A549 (cell line): ENCODE measurements around the gene GALNT12. TPM values are rescaled to one million over a fixed set of nuclear protein-coding genes. Genes with fewer than 3 reads are reported as not detected.
A peak's percentile ranks its signal among the peaks of the same experiment; 100 is the strongest.

Experiments used
- ATAC-seq, 2 experiments: fragments of 200-7000 bp in 1 of 2; fragments of >200 bp in 1 of 2; cut with Nextera tagmentation in 1 of 2; cut with Tn5 transposase in 1 of 2; 3 replicates each; pipeline versions ENCODE4 v1.8.0 to v1.9.1; 2018 to 2020; ENCODE audit warnings: mild to moderate bottlenecking in 1 of 2, moderate library complexity in 1 of 2
- CTCF ChIA-PET: fragments of 300-600 bp; sonication (Branson Sonifier 250); formaldehyde crosslinking; extraction: SDS; loops from one replicate; lab custom pipeline; 2021; ENCODE audit warnings: antibody characterized with exemption, inconsistent platforms; lab: Yijun Ruan, JAX
- POLR2A ChIA-PET: fragments of 350-600 bp; formaldehyde crosslinking; extraction: SDS; loops from one replicate; lab custom pipeline; 2021; ENCODE audit warnings: antibody characterized with exemption, inconsistent platforms; lab: Yijun Ruan, JAX
- DNase-seq, 2 experiments: peaks; one replicate each; pipeline versions ENCODE4 v3.0.0 to v3.0.0-alpha.2; 2011 to 2016; ENCODE audit warnings: low read depth in 1 of 2, low spot score in 1 of 2
- FAIRE-seq: peaks from 2 replicates; lab custom pipeline; 2011; peaks lifted over from hg19 to GRCh38; lab: Jason Lieb, UNC
- H3K27ac ChIP-seq, 2 experiments: fragments of >200 bp; sonication (Bioruptor Twin); formaldehyde crosslinking; 3 replicates each; pipeline ENCODE4 v1.5.1; 2016 to 2017
- H3K4me1 ChIP-seq: fragments of >200 bp; sonication (Bioruptor Twin); formaldehyde crosslinking; 3 replicates; pipeline ENCODE4 v1.6.1; 2016
- H3K4me2 ChIP-seq: fragments of >200 bp; sonication (Bioruptor Twin); formaldehyde crosslinking; 3 replicates; pipeline ENCODE4 v1.6.1; 2016
- H3K4me3 ChIP-seq: fragments of >200 bp; sonication (Bioruptor Twin); formaldehyde crosslinking; 3 replicates; pipeline ENCODE4 v1.5.1; 2016
- H3K9me3 ChIP-seq: fragments of >200 bp; sonication (Bioruptor Twin); formaldehyde crosslinking; 3 replicates; pipeline ENCODE4 v1.6.1; 2016
- CHD4 ChIP-seq: fragments of 200-600 bp; sonication (generic); IDR thresholded peaks from 2 replicates; pipeline ENCODE4 v1.6.1; 2016; ENCODE audit warnings: antibody characterized with exemption, mild to moderate bottlenecking, borderline replicate concordance
- CTCF ChIP-seq: fragments of >200 bp; sonication (Bioruptor Twin); formaldehyde crosslinking; IDR thresholded peaks from 3 replicates; pipeline ENCODE4 v1.5.1; 2016
- EHMT2 ChIP-seq: fragments of 200-600 bp; sonication (generic); IDR thresholded peaks from 2 replicates; pipeline ENCODE4 v1.6.1; 2016; ENCODE audit warnings: antibody characterized with exemption, low read depth, mild to moderate bottlenecking, moderate library complexity
- ELK1 ChIP-seq: fragments of 150-350 bp; IDR thresholded peaks from 2 replicates; pipeline ENCODE4 v1.6.1; 2014; ENCODE audit warnings: low read depth, mild to moderate bottlenecking, low read length
- EP300 ChIP-seq, 2 experiments: fragments of >200 bp; sonication (Bioruptor Twin); formaldehyde crosslinking; IDR thresholded peaks; 2 replicates in 1 of 2; 3 replicates in 1 of 2; pipeline ENCODE4 v1.6.1; 2016 to 2017
- HMGXB4 ChIP-seq: fragments of 250-450 bp; sonication (Bioruptor Pico); IDR thresholded peaks from 2 replicates; pipeline ENCODE4 v1.5.0; 2021; ENCODE audit warnings: mild to moderate bottlenecking, moderate library complexity, borderline replicate concordance
- JUN ChIP-seq, 2 experiments: fragments of >200 bp; sonication (Bioruptor Twin); formaldehyde crosslinking; IDR thresholded peaks; 2 replicates in 1 of 2; 3 replicates in 1 of 2; pipeline ENCODE4 v1.6.1; 2016 to 2017
- KDM5A ChIP-seq: fragments of 200-600 bp; sonication (generic); IDR thresholded peaks from 2 replicates; pipeline ENCODE4 v1.6.1; 2016; ENCODE audit warnings: antibody characterized with exemption, mild to moderate bottlenecking
- MAFK ChIP-seq: fragments of 450-650 bp; IDR thresholded peaks from 2 replicates; pipeline ENCODE4 v1.6.1; 2014; ENCODE audit not compliant: partially characterized antibody
- MYC ChIP-seq: IDR thresholded peaks from 2 replicates; pipeline ENCODE4 v1.6.1; 2012; ENCODE audit warnings: mild to moderate bottlenecking, inconsistent platforms, low read length, improper control_type of control experiment, borderline replicate concordance
- PHF8 ChIP-seq: fragments of 200-600 bp; sonication (generic); IDR thresholded peaks from 2 replicates; pipeline ENCODE4 v1.6.1; 2016; ENCODE audit warnings: low read depth, mild to moderate bottlenecking, antibody characterized with exemption, moderate library complexity, borderline replicate concordance
- RAD21 ChIP-seq, 2 experiments: fragments of >200 bp in 1 of 2; sonication (Bioruptor Twin) in 1 of 2; formaldehyde crosslinking in 1 of 2; IDR thresholded peaks in 1 of 2; conservative IDR thresholded peaks in 1 of 2; 2 replicates in 1 of 2; 3 replicates in 1 of 2; pipeline ENCODE4 v1.6.1; 2012 to 2018; ENCODE audit warnings: inconsistent platforms in 1 of 2
- RCOR1 ChIP-seq: fragments of 150-350 bp; IDR thresholded peaks from 2 replicates; pipeline ENCODE4 v1.6.1; 2014; ENCODE audit warnings: antibody characterized with exemption, low read length, low read depth
- SREBF2 ChIP-seq: fragments of 450-650 bp; IDR thresholded peaks from 2 replicates; pipeline ENCODE4 v1.6.1; 2014; ENCODE audit warnings: mild to moderate bottlenecking, moderate library complexity
- USF2 ChIP-seq: fragments of 450-650 bp; IDR thresholded peaks from 2 replicates; pipeline ENCODE4 v1.6.1; 2014; ENCODE audit warnings: antibody characterized with exemption
- ZC3H11A ChIP-seq: fragments of 450-650 bp; IDR thresholded peaks from 2 replicates; pipeline ENCODE4 v1.6.1; 2014; ENCODE audit warnings: antibody characterized with exemption, mild to moderate bottlenecking
- ZNF302 ChIP-seq: fragments of 250-450 bp; sonication (Bioruptor Pico); IDR thresholded peaks from 2 replicates; pipeline ENCODE4 v1.9.0; 2021; ENCODE audit warnings: inconsistent platforms, mild to moderate bottlenecking, moderate library complexity
- WGBS: methylation state at CpG from one replicate; pipeline ENCODE4 v1.1.6; 2017; ENCODE audit errors: missing lambda C conversion rate; 5-methylcytosine and 5-hydroxymethylcytosine counted together
- polyA plus RNA-seq, 4 experiments: library from polyadenylated mRNA; depleted of rRNA in 3 of 4; stranded (reverse); fragments of >200 nt; fragmentation: RNase III in 1 of 4; extraction: RNeasy Plus Mini Kit Qiagen cat#74134 plus additional on column Dnase treatment in 1 of 4; gene quantifications; 2 replicates in 3 of 4; 3 replicates in 1 of 4; pipeline ENCODE4 v1.2.3, GENCODE V29; 2011 to 2017

GALNT12 gene
- polyA plus RNA-seq, 2 of the 4 experiments (the other 2 are of a cell fraction): 3.2 to 7.3 TPM

GRCh38 chr9:98879094-98879962 is 71.9 kb downstream of the GALNT12 start:
- CTCF ChIA-PET: no interaction called here

GRCh38 chr9:98879963-98880310 is 72.5 kb downstream of the GALNT12 start:
- ChIA-PET CTCF (no interaction called here), POLR2A (no interaction called here)
- Histone ChIP-seq H3K4me2 (no peak overlapping the region), H3K9me3 (peaks cover 6% of the 10 kb centered on the region; the same call in 1 of the 3 replicates), H3K27ac (no peak overlapping the region), H3K4me3 (no peak overlapping the region), H3K4me1 (no peaks in the 10 kb centered on the region)
- no peak for DNase-seq
- TF ChIP-seq KDM5A: no peak
- TF ChIP-seq RCOR1: no peak
- no peak for TF ChIP-seq HMGXB4
- TF ChIP-seq ZC3H11A: no peak
- TF ChIP-seq PHF8: no peak
- TF ChIP-seq MAFK: no peak
- no peak for TF ChIP-seq RAD21 (conservative IDR thresholded peaks at IDR 0.05 in 1 of 2, IDR thresholded peaks at IDR 0.05 in 1 of 2)
- TF ChIP-seq SREBF2: no peak
- no peak for TF ChIP-seq EHMT2
- TF ChIP-seq JUN (IDR thresholded peaks at IDR 0.05): no peak
- no peak for TF ChIP-seq EP300 (IDR thresholded peaks at IDR 0.05)
- no peak for TF ChIP-seq MYC
- no peak for TF ChIP-seq CTCF
- TF ChIP-seq CHD4: no peak
- WGBS: 6% methylated on average over 8 of the region's 8 CpGs
- no peak for FAIRE-seq
- ATAC-seq: no peak

More at GRCh38 chr9:98879094-98879962, 71.9 kb downstream of the GALNT12 start:
- POLR2A ChIA-PET: interaction anchor here (0.5 kb wide), 1 partner anchor 548 kb away, joined by 4 read pairs; no protein-coding TSS in a partner anchor
- Histone ChIP-seq H3K4me1 (no peaks in the 10 kb centered on the region), H3K4me3 (no peak overlapping the region), H3K9me3 (peaks cover 6% of the 10 kb centered on the region; the same call in 1 of the 3 replicates), H3K27ac (no peak overlapping the region), H3K4me2 (no peak overlapping the region)
- WGBS: 29% methylated on average over 5 of the region's 5 CpGs
- no peak for FAIRE-seq
- TF ChIP-seq USF2: no peak
- no peak for TF ChIP-seq JUN (IDR thresholded peaks at IDR 0.05)
- TF ChIP-seq KDM5A: no peak
- no peak for TF ChIP-seq ELK1
- no peak for TF ChIP-seq ZNF302 (CRISPR knock-in tag)
- no peak for DNase-seq
- ATAC-seq: peak in 1 of 2 experiments; percentile 17; a peak in 1 of 6 replicates
